ENCODE data around the gene SPIRE2.
"Not testable (repeated sequence)": the region's sequence is repeated elsewhere in the genome, so short reads cannot be mapped to it uniquely, and the experiment has no call there.

SPIRE2 gene

DNA sequence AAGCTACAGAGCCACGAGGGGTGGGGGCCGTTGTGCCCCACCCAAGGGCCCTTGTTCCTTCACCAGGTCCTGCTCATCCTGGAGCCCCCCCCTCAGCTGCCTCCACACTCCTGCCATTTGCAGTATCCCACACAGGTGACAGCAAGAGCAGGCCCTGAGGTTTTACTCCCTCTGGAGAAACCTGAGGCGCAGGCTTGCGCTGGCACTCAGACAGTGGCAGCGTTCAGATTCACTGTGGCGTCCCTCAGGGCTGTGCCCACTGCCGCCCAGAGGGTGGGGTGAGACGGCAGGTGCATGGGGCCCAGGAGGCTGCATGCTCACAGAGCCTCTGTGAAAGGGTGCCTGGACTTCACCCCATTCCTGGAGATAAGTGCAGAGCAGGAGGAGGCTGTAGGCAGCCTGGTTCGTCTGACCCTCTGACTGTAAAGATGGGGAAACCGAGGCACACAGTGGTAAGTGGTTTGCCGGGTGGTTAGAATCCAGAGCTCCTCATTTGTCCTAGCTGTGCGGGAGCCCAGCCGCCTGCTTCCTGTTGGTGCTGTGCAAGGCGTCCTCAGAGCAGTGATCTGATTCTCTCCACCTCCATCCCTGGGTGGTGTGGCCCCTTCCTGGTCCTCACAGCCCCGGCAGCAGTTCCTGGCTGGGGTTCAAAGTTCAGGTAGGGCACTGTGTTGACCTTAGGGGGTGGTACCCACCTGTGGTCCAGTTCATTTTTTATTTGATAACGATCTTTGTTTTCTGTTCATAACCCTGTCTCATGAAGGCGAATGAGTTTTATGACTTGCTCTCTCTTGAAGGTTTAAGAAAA is 1.6 kb downstream of the SPIRE2 start:
- ChIA-PET POLR2A (no interaction called here), CTCF (interaction anchor here (2.0 kb wide), 1 partner anchor 30 kb away, joined by 14 read pairs; no protein-coding TSS in a partner anchor)
- TF ChIP-seq, protein P1, sequence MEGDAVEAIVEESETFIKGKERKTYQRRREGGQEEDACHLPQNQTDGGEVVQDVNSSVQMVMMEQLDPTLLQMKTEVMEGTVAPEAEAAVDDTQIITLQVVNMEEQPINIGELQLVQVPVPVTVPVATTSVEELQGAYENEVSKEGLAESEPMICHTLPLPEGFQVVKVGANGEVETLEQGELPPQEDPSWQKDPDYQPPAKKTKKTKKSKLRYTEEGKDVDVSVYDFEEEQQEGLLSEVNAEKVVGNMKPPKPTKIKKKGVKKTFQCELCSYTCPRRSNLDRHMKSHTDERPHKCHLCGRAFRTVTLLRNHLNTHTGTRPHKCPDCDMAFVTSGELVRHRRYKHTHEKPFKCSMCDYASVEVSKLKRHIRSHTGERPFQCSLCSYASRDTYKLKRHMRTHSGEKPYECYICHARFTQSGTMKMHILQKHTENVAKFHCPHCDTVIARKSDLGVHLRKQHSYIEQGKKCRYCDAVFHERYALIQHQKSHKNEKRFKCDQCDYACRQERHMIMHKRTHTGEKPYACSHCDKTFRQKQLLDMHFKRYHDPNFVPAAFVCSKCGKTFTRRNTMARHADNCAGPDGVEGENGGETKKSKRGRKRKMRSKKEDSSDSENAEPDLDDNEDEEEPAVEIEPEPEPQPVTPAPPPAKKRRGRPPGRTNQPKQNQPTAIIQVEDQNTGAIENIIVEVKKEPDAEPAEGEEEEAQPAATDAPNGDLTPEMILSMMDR (IDR thresholded peaks at IDR 0.05; ENCODE audit: control extremely low read depth, extremely low read depth, low read depth, missing control alignments): no peak
- DNase-seq (ENCODE audit: extremely low spot score): no peak

DNA sequence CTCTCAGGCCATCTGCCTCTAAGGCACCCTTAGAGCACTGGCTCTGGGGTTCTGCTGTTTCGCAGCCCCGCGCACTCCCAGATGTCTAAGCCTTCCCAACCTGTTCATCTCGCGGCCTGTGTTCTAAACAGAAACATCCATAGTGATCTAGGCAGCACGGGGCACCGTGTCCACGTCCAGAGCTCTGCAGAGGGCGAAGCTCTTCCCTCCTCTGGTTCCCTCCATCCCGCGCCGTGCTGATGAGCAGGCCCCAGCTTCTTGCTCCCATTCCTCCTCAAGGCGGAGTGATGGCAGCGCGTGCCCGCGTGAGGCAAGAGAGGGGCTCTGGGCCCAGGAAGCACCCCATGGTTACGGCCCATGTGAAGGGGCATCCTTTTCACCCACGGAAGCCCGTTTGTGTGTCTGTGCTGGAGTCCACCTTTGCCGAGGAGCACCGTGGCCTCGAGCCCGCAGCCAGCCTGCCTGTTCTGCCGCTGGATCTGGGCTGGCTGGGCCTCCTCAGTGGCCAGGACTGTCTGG is 3.6 kb downstream of the SPIRE2 start:
- TF ChIP-seq, protein P1 (IDR thresholded peaks at IDR 0.05; ENCODE audit: control extremely low read depth, extremely low read depth, low read depth, missing control alignments): no peak
- no peak for DNase-seq (ENCODE audit: extremely low spot score)
- ChIA-PET CTCF (no interaction called here), POLR2A (no interaction called here)

GRCh38 chr16:89833664-89834363 is 5.5 kb downstream of the SPIRE2 start:
- DNase-seq (ENCODE audit: extremely low spot score); POLR2A ChIA-PET; CTCF ChIA-PET: not testable (repeated sequence)

DNA sequence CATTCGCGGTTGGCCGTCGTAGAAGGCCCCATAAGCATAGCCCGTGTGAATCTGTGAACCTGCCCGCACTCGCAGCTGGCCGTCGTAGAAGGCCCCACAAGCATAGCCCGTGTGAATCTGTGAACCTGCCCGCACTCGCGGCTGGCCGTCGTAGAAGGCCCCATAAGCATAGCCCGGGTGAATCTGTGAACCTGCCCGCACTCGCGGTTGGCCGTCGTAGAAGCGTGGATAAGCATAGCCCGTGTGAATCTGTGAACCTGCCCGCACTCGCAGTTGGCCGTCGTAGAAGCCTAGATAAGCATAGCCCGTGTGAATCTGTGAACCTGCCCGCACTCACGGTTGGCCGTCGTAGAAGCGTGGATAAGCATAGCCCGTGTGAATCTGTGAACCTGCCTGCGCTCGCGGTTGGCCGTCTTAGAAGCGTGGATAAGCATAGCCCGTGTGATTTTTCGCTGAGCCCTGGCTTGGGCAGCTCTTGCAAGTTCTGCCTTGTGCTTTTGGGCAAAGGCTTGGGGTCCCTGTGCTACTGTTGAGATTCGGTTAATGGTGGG is 6.6 kb downstream of the SPIRE2 start:
- CTCF ChIA-PET; POLR2A ChIA-PET; DNase-seq (ENCODE audit: extremely low spot score): not testable (repeated sequence)

GRCh38 chr16:89836484-89836883 is 8.2 kb downstream of the SPIRE2 start:
- CTCF ChIA-PET: interaction anchor here (3.2 kb wide), 1 partner anchor 24 kb away, joined by 23 read pairs; no protein-coding TSS in a partner anchor
- POLR2A ChIA-PET; DNase-seq (ENCODE audit: extremely low spot score): not testable (repeated sequence)

GRCh38 chr16:89837014-89837546 is 8.8 kb downstream of the SPIRE2 start:
- POLR2A ChIA-PET: no interaction called here
- CTCF ChIA-PET: interaction anchor here (3.2 kb wide), 1 partner anchor 23 kb away, joined by 23 read pairs; no protein-coding TSS in a partner anchor
- TF ChIP-seq, protein P1 (IDR thresholded peaks at IDR 0.05; ENCODE audit: control extremely low read depth, extremely low read depth, low read depth, missing control alignments): no peak
- no peak for DNase-seq (ENCODE audit: extremely low spot score)

DNA sequence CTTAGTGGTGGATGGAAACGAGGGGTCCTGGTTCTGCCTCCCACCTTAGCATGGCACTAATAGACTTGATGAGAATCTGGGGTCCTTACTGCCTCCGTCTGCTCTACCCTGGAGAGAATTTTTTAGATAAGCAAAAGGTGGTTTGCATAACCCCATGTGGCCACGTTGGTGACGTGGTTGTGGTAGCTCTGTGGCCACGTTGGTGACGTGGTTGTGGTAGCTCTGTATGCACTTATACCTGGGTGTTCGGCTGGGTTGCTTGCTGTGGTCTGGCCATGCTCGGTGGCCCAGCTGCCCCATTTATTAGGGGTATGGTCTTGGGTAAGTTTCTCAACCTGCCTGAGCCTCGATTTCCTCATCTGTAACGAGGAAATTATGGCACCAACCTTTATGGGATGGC is 13.0 kb downstream of the SPIRE2 start:
- ChIA-PET CTCF (interaction anchor here (0.7 to 3.2 kb wide), 3 partner anchors 19 to 135 kb away, joined by 3 to 31 read pairs (median 4); no protein-coding TSS in a partner anchor), POLR2A (no interaction called here)
- DNase-seq (ENCODE audit: extremely low spot score): no peak
- TF ChIP-seq, protein P1 (IDR thresholded peaks at IDR 0.05; ENCODE audit: control extremely low read depth, extremely low read depth, low read depth, missing control alignments): no peak

All from GM10248 (cell line).